DMS 273 (cell line): Measurements from ENCODE around the gene RBM28.
A peak's percentile ranks its signal among the peaks of the same experiment; 100 is the strongest.

Experiments
- DNase-seq: peaks from one replicate; lab custom pipeline; 2025; ENCODE audit not compliant: unreplicated experiment; lab: John Stamatoyannopoulos, UW

The RBM28 gene

GRCh38 chr7:128264477-128264876 lies 79.2 kb downstream of the RBM28 start:
- DNase-seq: no peak

DNA sequence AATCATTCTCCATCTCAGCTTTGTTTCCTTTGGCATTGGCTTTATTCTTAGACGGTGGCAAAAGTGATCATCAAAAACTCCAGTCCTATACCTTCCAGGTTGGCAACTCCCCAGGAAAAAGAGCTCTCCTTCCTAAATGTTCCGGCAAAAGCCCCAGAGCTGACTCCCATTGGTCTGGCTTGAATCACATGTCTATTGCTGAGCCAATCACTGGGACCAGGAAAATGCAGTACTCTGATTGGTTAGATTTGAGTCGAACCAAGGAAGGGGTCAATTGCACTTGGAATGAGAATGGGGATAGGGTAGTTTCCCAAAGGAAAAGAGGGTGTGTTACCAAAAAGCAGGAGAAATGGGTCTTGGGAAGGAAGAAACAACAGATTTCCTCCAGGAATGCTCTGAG lies 80.3 kb downstream of the RBM28 start:
- DNase-seq: no peak

DNA sequence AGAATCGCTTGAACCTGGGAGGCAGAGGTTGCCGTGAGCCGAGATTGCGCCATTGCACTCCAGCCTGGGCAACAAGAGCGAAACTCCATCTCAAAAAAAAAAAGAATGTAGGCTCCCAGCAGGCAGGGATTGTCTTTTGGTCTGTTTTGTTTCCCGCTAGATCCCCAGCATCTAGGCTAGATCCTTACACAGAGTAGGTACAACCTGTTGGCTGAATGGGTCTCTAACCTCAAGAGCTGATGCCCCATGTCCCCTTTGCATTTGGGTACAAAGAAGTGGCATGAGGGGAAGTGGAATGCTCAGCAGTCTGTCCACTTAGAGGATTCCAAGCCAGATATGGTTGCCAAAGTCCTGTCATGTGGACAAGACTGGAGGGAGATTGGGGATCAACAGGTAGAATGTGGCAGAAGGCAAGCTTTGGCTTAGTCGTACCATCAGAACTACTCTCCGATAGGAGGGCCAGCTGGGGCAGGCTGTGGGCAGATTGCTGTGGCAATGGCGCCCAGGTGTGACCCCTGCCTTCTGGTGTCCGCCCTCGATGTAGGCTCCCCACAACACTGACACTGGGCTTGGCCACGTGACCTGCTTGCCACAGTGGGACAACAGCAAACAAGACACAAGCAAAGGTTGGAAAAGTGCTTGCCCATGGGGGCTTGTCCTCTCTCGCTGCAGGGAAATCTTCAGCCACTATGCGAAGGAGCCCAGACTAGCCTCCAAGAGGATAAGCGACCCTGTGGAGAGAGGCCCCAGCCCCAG lies 81.3 kb downstream of the RBM28 start:
- DNase-seq: no peak

GRCh38 chr7:128260069-128260795 lies 83.5 kb downstream of the RBM28 start:
- DNase-seq: no peak

GRCh38 chr7:128259131-128260061 lies 84.3 kb downstream of the RBM28 start:
- DNase-seq: peak; percentile 86

DNA sequence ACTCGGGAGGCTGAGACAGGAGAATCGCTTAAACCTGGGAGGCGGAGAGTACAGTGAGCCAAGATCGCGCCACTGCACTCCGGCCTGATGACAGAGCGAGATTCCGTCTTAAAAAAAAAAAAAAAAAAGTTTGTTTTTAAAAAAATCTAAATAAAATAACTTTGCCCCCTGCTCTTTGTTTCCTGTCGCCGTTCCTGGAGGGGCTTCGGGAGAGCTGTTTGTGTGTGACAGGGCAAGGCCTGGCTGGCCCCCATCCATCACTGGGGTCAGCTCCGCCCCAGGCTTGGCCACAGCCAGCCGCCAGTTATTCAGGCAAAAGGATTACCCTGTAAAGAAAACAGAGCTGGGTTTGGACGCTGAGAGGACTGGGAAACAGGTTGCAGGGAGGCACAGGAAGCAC lies 86.2 kb downstream of the RBM28 start:
- no peak for DNase-seq

GRCh38 chr7:128255271-128255670 lies 88.4 kb downstream of the RBM28 start:
- DNase-seq: no peak

DNA sequence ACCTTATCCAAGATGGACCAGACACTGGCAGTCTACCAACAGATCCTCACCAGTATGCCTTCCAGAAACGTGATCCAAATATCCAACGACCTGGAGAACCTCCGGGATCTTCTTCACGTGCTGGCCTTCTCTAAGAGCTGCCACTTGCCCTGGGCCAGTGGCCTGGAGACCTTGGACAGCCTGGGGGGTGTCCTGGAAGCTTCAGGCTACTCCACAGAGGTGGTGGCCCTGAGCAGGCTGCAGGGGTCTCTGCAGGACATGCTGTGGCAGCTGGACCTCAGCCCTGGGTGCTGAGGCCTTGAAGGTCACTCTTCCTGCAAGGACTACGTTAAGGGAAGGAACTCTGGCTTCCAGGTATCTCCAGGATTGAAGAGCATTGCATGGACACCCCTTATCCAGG lies 89.2 kb downstream of the RBM28 start:
- no peak for DNase-seq

DNA sequence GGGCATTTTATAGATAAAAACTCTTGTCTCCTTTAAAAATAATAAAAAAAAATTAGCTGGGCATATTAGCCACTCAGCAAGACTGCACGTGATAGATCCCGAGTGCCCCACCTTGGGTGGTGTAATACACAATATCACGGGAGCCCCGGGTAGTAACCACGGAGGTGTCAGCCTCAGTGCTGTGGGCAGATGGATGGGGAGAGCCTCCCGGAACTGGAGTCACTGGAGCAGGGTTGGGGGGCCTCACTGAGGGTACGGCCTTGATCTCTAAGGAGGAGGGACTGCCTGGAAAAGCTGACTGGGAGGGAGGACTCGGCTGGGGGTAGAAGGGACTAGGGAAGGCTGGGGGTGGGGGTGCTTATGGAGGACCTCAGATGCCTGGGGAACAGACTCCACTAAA lies 90.0 kb downstream of the RBM28 start:
- DNase-seq: no peak

DNA sequence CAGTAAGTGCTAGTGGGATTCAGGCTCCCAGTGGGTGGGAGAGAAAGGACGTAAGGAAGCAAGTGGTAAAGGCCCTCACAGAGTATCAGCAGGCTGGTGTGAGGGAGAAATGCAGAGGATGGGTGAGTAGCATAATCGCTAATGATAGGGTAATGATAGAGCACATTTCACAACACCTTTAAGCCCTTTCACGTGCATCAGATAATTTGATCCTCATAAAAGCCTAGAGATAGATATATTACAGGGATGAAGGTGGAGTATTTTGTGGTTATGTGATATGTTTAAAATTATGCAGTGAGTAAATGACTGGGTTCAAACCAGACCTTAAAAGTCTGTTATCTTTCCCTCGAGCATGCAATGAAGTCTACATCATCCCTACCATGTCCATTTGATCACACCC lies 92.4 kb downstream of the RBM28 start:
- no peak for DNase-seq
